Esophagus squamous epithelium (tissue), 5 donors: ENCODE measurements around the gene RNF103. TPM values are rescaled to one million over a fixed set of nuclear protein-coding genes. Genes with fewer than 3 reads are reported as not detected.

ENCODE experiments used
- DNase-seq: peaks from one replicate; lab custom pipeline; 2025; lab: John Stamatoyannopoulos, UW
- H3K27ac ChIP-seq, 4 donors: fragments of 200-600 bp; sonication (generic); one replicate each; pipeline ENCODE4 v1.5.1; 2016 to 2019; ENCODE audit warnings: mild to moderate bottlenecking in 1 of 4
- H3K27me3 ChIP-seq, 4 donors: fragments of 200-600 bp; sonication (generic); 1 replicate in 3 of 4; 2 replicates in 1 of 4; pipeline versions ENCODE4 v1.5.1 to v1.6.0; 2017 to 2021; ENCODE audit warnings: antibody characterized with exemption in 1 of 4
- H3K36me3 ChIP-seq, 3 donors: fragments of 200-600 bp; sonication (generic); one replicate each; pipeline ENCODE4 v1.5.1; 2016 to 2019
- H3K4me1 ChIP-seq, 3 donors: fragments of 200-600 bp; sonication (generic); one replicate each; pipeline ENCODE4 v1.5.1; 2017 to 2019
- H3K4me3 ChIP-seq, 4 donors: fragments of 200-600 bp; sonication (generic); 1 replicate in 3 of 4; 2 replicates in 1 of 4; pipeline ENCODE4 v1.5.1; 2016 to 2019; ENCODE audit warnings: mild to moderate bottlenecking in 2 of 4, moderate library complexity in 1 of 4
- H3K9me3 ChIP-seq, 3 donors: fragments of 200-600 bp; sonication (generic); one replicate each; pipeline ENCODE4 v1.5.1; 2016 to 2019
- POLR2A ChIP-seq, 4 donors: fragments of 450-650 bp; IDR thresholded peaks; one replicate each; pipeline ENCODE4 v1.6.1; 2017; ENCODE audit warnings: antibody characterized with exemption in 4 of 4, mild to moderate bottlenecking in 4 of 4, moderate library complexity in 3 of 4
- WGBS, 2 donors: methylation state at CpG; one replicate each; pipeline ENCODE4 v1.1.5; 2018; 5-methylcytosine and 5-hydroxymethylcytosine counted together
- intact Hi-C: fragments of 100-400 bp; cut with DNase I; formaldehyde crosslinking; loops from one replicate; pipeline ENCODE4 v1.15.0; 2022
- total RNA-seq, 4 donors: library from RNA; depleted of rRNA; stranded (reverse); fragments of >200 nt; gene quantifications; one replicate each; pipeline ENCODE4 v1.1.0, GENCODE V29; 2016
- TF ChIP-seq, protein P1 (sequence below), 6 experiments: fragments of 450-650 bp in 4 of 6; fragments of 200-600 bp in 2 of 6; sonication (generic) in 2 of 6; IDR thresholded peaks; one replicate each; pipeline ENCODE4 v1.5.1; 2016 to 2019; ENCODE audit warnings: antibody characterized with exemption in 6 of 6, mild to moderate bottlenecking in 4 of 6, moderate library complexity in 4 of 6
- donor health status: DM: yes; HTN: yes; CAD: no.

The RNF103 gene
- total RNA-seq, 4 donors from 2014 or later = 15.6 to 28.8 (median 18.8) TPM

DNA sequence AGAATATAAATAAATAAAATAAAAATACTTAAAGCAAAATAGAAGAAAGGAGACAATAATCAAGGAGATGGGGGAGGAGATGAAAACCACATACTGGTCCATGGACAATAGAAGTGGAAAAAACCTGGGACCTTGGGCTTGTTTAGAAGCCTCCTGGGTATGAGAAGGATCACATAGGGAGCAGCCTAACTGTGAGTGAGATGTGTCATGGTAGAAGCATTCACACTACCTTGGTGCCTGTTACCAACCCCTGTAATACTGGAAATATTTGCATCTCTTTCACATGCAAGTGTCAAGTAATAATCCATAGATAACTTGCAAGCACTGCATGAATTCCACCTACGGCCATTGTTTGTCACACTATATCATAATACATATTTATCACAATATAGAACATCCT is 23.2 kb upstream of the RNF103 start:
- 67 to 79% methylated on average over 1 of the region's 1 CpG for WGBS, 2 donors
- H3K27ac ChIP-seq = peak overlapping the region in 2 of 4 donors; percentile 14 to 62
- no peak for DNase-seq

DNA sequence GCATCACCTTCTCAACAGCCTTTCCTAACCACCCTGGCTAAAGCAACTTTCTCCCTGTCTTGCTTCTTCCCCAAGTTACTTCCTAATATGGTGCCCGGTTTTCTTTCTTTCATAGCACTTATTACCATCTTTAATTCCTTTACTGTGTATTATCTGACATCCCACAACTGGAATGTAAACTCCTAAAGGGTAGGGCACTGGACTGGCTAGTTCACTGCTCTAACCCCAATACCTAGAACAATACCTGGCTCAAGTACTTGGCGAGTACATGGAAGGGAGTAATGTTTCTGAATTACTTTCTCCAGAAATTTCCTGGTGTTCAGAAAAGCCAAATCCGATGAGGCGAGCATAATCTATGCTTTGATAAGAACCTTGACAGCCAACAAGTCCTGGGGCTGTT is 22.7 kb upstream of the RNF103 start:
- no peak for TF ChIP-seq POLR2A (IDR thresholded peaks at IDR 0.05)
- TF ChIP-seq, protein P1, sequence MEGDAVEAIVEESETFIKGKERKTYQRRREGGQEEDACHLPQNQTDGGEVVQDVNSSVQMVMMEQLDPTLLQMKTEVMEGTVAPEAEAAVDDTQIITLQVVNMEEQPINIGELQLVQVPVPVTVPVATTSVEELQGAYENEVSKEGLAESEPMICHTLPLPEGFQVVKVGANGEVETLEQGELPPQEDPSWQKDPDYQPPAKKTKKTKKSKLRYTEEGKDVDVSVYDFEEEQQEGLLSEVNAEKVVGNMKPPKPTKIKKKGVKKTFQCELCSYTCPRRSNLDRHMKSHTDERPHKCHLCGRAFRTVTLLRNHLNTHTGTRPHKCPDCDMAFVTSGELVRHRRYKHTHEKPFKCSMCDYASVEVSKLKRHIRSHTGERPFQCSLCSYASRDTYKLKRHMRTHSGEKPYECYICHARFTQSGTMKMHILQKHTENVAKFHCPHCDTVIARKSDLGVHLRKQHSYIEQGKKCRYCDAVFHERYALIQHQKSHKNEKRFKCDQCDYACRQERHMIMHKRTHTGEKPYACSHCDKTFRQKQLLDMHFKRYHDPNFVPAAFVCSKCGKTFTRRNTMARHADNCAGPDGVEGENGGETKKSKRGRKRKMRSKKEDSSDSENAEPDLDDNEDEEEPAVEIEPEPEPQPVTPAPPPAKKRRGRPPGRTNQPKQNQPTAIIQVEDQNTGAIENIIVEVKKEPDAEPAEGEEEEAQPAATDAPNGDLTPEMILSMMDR (IDR thresholded peaks at IDR 0.05) = no peak
- Histone ChIP-seq H3K4me1 (peaks cover 0 to 6% (median 0%) of the 10 kb centered on the region in 3 donors), H3K27me3 (no peaks in the 10 kb centered on the region), H3K36me3 (no peaks in the 10 kb centered on the region), H3K9me3 (peaks cover 0 to 11% (median 0%) of the 10 kb centered on the region in 3 donors), H3K4me3 (no peak overlapping the region), H3K27ac (peak overlapping the region in 2 of 4 donors; percentile 14 to 62)
- WGBS, 2 donors = 55 to 61% methylated on average over 4 of the region's 4 CpGs
- intact Hi-C loops = no loop called here
- DNase-seq = no peak

More for the DNA sequence above, 23.2 kb upstream of the RNF103 start:
- TF ChIP-seq, protein P1 (IDR thresholded peaks at IDR 0.05) = no peak
- no peak for TF ChIP-seq POLR2A (IDR thresholded peaks at IDR 0.05)
- H3K27me3 ChIP-seq = no peaks in the 10 kb centered on the region
- no peaks in the 10 kb centered on the region for H3K36me3 ChIP-seq
- H3K4me1 ChIP-seq = peaks cover 0 to 6% (median 0%) of the 10 kb centered on the region in 3 donors
- peaks cover 0 to 11% (median 0%) of the 10 kb centered on the region in 3 donors for H3K9me3 ChIP-seq
- no peak overlapping the region for H3K4me3 ChIP-seq
- intact Hi-C loops = no loop called here

DNA sequence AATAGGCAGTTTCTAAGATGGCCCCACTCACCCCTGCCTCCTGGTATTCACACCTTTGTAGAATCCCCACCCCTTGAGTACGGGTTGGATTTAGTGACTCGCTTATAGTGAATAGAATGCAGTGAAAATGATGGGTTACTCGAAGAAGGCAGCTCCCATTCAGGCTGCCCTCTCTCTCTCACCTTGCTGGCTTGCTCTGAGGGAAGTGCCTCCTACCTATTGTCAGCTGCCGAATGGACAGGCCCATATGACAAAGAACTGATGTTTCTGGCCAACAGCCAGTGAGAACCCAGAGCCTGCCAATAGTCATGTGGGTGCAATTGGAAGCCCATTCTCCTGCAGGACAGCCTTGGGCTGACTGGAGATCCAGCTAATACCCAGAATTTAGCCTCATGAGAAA is 22.1 kb upstream of the RNF103 start:
- DNase-seq = no peak
- peaks cover 0 to 6% (median 0%) of the 10 kb centered on the region in 3 donors for H3K4me1 ChIP-seq
- H3K36me3 ChIP-seq = no peaks in the 10 kb centered on the region
- WGBS, 2 donors = 45 to 71% methylated on average over 3 to 4 of the region's 4 CpGs
- peaks cover 0 to 10% (median 0%) of the 10 kb centered on the region in 3 donors for H3K9me3 ChIP-seq
- H3K27ac ChIP-seq = peak overlapping the region in 2 of 4 donors; percentile 3 to 62
- no peak overlapping the region for H3K4me3 ChIP-seq
- no peaks in the 10 kb centered on the region for H3K27me3 ChIP-seq
- TF ChIP-seq, protein P1 (IDR thresholded peaks at IDR 0.05) = no peak
- no peak for TF ChIP-seq POLR2A (IDR thresholded peaks at IDR 0.05)
- intact Hi-C loops = no loop called here

DNA sequence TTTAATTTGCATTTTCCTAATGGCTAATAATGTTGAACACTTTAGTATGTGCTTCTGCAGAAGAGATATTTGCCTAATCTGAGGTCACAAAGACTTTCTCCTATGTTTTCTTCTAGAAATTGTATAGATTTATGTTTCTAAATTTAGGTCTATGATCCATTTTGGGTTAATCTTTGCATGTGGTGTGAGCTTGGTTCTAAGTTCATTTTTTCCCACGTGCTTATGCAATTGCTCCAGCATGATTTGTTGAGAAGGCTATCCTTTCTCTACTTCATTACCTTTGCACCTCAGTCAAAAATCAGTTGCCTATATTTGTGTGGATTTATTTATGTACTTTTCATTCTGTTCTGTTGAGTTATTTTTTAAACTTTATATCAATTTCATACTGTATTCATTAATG is 15.0 kb upstream of the RNF103 start:
- intact Hi-C loops = no loop called here

DNA sequence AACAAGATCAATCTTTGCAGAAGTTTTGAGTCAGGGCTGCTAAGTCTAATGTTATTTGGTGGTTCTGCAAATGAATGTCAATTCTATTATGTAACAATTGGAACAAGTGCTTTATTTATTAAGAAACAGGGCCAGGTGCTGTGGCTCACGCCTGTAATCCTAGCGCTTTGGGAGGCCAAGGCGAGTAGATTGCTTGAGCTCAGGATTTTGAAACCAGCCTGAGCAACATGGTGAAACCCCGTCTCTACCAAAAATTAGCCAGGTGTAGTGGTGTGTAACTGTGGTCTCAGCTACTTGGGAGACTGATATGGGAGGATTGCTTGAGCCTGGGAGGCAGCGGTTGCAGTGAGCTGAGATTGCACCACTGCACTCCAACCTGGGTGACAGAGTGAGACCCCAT is 13.2 kb upstream of the RNF103 start:
- 55 to 86% methylated on average over 5 of the region's 5 CpGs for WGBS, 2 donors

More for the DNA sequence above, 15.0 kb upstream of the RNF103 start:
- TF ChIP-seq, protein P1 (IDR thresholded peaks at IDR 0.05) = no peak
- no peak for TF ChIP-seq POLR2A (IDR thresholded peaks at IDR 0.05)
- no peak for DNase-seq
- WGBS, 2 donors = 81 to 85% methylated on average over 1 of the region's 1 CpG
- no peaks in the 10 kb centered on the region for H3K27me3 ChIP-seq
- H3K27ac ChIP-seq = no peak overlapping the region
- H3K9me3 ChIP-seq = no peaks in the 10 kb centered on the region
- H3K4me3 ChIP-seq = no peak overlapping the region
- peaks cover 0 to 2% (median 0%) of the 10 kb centered on the region in 3 donors for H3K4me1 ChIP-seq
- H3K36me3 ChIP-seq = no peaks in the 10 kb centered on the region

More for the DNA sequence above, 13.2 kb upstream of the RNF103 start:
- Histone ChIP-seq H3K27ac (no peak overlapping the region), H3K27me3 (no peaks in the 10 kb centered on the region), H3K9me3 (no peaks in the 10 kb centered on the region), H3K4me1 (peaks cover 0 to 21% (median 5%) of the 10 kb centered on the region in 3 donors), H3K36me3 (no peaks in the 10 kb centered on the region), H3K4me3 (no peak overlapping the region)
- no peak for DNase-seq
- TF ChIP-seq, protein P1 (IDR thresholded peaks at IDR 0.05) = no peak
- TF ChIP-seq POLR2A (IDR thresholded peaks at IDR 0.05) = no peak
- intact Hi-C loops = no loop called here
